Adrenal gland (tissue), 12 donors: Measurements from ENCODE around the gene ADCY2. TPM values are rescaled to one million over a fixed set of nuclear protein-coding genes. Genes with fewer than 3 reads are reported as not detected.

Experiments used
- DNase-seq, 7 donors: peaks; one replicate each; pipeline ENCODE4 v3.0.0-alpha.2; 2019 to 2020
- H3K27ac ChIP-seq, 5 donors: fragments of 200-600 bp; sonication (generic) in 4 of 5; 1 replicate in 3 of 5; 2 replicates in 2 of 5; pipeline versions ENCODE4 v1.5.1 to v1.8.0; 2016 to 2020; ENCODE audit warnings: mild to moderate bottlenecking in 1 of 5
- H3K27me3 ChIP-seq: fragments of 200-600 bp; 2 replicates; pipeline ENCODE4 v1.8.0; 2021
- H3K36me3 ChIP-seq, 2 donors: fragments of 200-600 bp; replicated peaks in 1 of 2; 1 replicate in 1 of 2; 2 replicates in 1 of 2; pipeline versions ENCODE4 v1.5.1 to v1.8.0; 2018 to 2022
- H3K4me1 ChIP-seq, 2 donors: fragments of 200-600 bp; replicated peaks in 1 of 2; 1 replicate in 1 of 2; 2 replicates in 1 of 2; pipeline versions ENCODE4 v1.5.1 to v1.8.0; 2018 to 2021
- H3K4me3 ChIP-seq, 4 donors: fragments of 200-600 bp; sonication (generic) in 3 of 4; one replicate each; pipeline ENCODE4 v1.5.1; 2016 to 2018
- H3K9me3 ChIP-seq, 3 donors: fragments of 200-600 bp; sonication (generic) in 1 of 3; replicated peaks in 1 of 3; 1 replicate in 2 of 3; 2 replicates in 1 of 3; pipeline versions ENCODE4 v1.5.1 to v1.8.0; 2016 to 2021
- POLR2A ChIP-seq, 2 donors: fragments of 450-650 bp; IDR thresholded peaks; one replicate each; pipeline ENCODE4 v1.6.1; 2017; ENCODE audit warnings: antibody characterized with exemption in 2 of 2, mild to moderate bottlenecking in 2 of 2, moderate library complexity in 1 of 2
- WGBS, 4 donors: extraction: QIAGEN DNeasy Blood & Tissue Kit in 2 of 4; methylation state at CpG; one replicate each; pipeline versions ENCODE4 v1.1.5 to v1.1.7; 2013 to 2017; 5-methylcytosine and 5-hydroxymethylcytosine counted together
- intact Hi-C, 2 donors: fragments of 100-400 bp; cut with DNase I; formaldehyde crosslinking; loops; one replicate each; pipeline versions ENCODE4 v1.14.1 to v1.15.0; 2022 to 2023
- polyA plus RNA-seq, 3 donors: library from polyadenylated mRNA; stranded (reverse); fragments of 200-250 nt in 2 of 3; fragments of 350-450 nt in 1 of 3; fragmentation: Illumina TruSeq in 1 of 3; extraction: RNeasy Lipid Tissue Mini Kit (QIAGEN cat#74804) in 1 of 3; gene quantifications; one replicate each; pipeline ENCODE4 v1.2.3, GENCODE V29; 2013 to 2014
- total RNA-seq, 9 donors: library from RNA; depleted of rRNA in 4 of 9; stranded (reverse); fragments of >200 nt in 4 of 9; fragments of 120-200 nt in 1 of 9; fragmentation: NEBNext Ultra II Directional in 1 of 9; extraction: Animal tissue kit (Norgen Biotek cat#: 25700) in 1 of 9; gene quantifications; one replicate each; pipeline versions ENCODE4 v1.1.0 to v1.2.4, GENCODE V29; 2013 to 2023
- TF ChIP-seq, protein P1 (sequence below), 6 experiments: fragments of 450-650 bp in 4 of 6; fragments of 200-600 bp in 2 of 6; sonication (generic) in 1 of 6; IDR thresholded peaks; 1 replicate in 5 of 6; 2 replicates in 1 of 6; pipeline versions ENCODE4 v1.5.1 to v1.8.0; 2016 to 2021; ENCODE audit warnings: antibody characterized with exemption in 6 of 6, mild to moderate bottlenecking in 2 of 6, moderate library complexity in 1 of 6
- donor health status: healthy with polysubstance abuse.
- donor health status: Bipolar disorder and iron deficiency.
- donor health status: DM: yes; HTN: yes; CAD: no.
- donor health status: DM: no; HTN: no; CAD: no.
- donor health status: DM: no; HTN: no; CAD: no.
- donor health status: DM: yes; HTN: yes; CAD: no.

Gene ADCY2
- total and polyA plus RNA-seq, 12 donors: 0.85 to 6.6 (median 2.3) TPM

- Histone ChIP-seq H3K4me3 (no peak overlapping the region), H3K27ac (no peak overlapping the region), H3K9me3 (no peaks in the 10 kb centered on the region), H3K36me3 (no peaks in the 10 kb centered on the region), H3K27me3 (no peaks in the 10 kb centered on the region), H3K4me1 (no peaks in the 10 kb centered on the region)
- TF ChIP-seq POLR2A (IDR thresholded peaks at IDR 0.05): no peak
- TF ChIP-seq, protein P1, sequence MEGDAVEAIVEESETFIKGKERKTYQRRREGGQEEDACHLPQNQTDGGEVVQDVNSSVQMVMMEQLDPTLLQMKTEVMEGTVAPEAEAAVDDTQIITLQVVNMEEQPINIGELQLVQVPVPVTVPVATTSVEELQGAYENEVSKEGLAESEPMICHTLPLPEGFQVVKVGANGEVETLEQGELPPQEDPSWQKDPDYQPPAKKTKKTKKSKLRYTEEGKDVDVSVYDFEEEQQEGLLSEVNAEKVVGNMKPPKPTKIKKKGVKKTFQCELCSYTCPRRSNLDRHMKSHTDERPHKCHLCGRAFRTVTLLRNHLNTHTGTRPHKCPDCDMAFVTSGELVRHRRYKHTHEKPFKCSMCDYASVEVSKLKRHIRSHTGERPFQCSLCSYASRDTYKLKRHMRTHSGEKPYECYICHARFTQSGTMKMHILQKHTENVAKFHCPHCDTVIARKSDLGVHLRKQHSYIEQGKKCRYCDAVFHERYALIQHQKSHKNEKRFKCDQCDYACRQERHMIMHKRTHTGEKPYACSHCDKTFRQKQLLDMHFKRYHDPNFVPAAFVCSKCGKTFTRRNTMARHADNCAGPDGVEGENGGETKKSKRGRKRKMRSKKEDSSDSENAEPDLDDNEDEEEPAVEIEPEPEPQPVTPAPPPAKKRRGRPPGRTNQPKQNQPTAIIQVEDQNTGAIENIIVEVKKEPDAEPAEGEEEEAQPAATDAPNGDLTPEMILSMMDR (IDR thresholded peaks at IDR 0.05): no peak
- intact Hi-C loops: no loop called here
- 87 to 97% (median 90%) methylated on average over 2 of the region's 2 CpGs for WGBS, 4 donors
- DNase-seq: no peak
Observed at GRCh38 chr5:7537573-7537972, 141.6 kb downstream of the ADCY2 start.

DNA sequence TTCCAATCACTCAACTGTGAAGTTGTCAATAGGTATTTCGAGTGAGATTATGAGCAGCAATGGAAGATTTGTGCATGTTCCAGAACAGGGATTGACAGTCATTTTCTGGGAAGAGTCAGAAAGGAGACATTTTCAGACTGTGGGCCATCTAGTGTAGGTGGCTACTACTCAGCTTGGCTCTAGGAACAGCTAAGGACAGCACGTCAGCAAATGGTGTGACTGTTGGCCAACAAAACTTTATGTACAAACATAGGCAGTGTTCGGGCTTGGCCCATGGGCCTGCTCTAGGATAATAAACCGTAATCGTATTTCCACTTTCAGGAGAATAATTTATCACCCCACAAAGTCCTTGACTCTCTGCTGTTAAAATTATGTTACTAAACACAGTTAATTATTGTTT, 143.6 kb downstream of the ADCY2 start:
- TF ChIP-seq POLR2A (IDR thresholded peaks at IDR 0.05): no peak
- TF ChIP-seq, protein P1 (IDR thresholded peaks at IDR 0.05): no peak
- 78 to 82% (median 81%) methylated on average over 5 of the region's 5 CpGs for WGBS, 4 donors
- Histone ChIP-seq H3K36me3 (no peaks in the 10 kb centered on the region), H3K9me3 (no peaks in the 10 kb centered on the region), H3K27ac (no peak overlapping the region), H3K27me3 (no peaks in the 10 kb centered on the region), H3K4me1 (no peaks in the 10 kb centered on the region), H3K4me3 (no peak overlapping the region)
- intact Hi-C loops: no loop called here
- no peak for DNase-seq

DNA sequence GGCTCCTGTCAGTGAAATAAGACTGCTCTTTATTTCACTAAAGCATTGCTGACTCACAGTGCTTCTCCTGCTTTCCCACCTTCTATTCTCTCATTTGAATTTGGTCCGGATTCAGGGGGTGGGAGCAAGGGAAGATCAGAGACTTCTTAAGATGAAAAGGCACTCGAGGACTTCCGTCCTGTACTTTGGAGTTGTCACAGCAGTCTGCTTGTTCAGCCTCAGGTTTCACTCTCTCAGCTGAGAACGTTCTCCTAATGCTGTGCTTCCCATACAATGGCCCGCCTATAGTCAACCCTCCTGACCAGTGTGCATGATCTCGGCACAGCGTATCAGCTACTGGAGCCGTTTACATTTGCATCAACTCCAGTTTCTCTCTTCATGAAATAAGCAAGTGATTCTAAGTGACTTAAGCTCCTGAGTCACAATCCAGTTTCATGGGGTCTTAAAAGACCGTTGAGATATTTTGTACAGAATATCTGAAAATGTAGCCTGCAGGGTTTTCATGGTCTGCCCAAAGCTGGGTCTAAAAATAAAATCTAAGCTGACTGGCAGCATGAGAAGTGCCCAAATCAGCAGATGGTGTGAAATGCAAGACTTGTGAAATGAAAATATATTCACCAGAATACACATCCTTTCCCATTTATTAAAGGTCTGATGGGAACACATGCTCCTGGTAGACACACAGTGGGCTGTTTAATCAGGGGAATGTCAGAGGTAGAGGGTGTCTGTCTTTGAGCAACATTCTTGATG, 145.0 kb downstream of the ADCY2 start:
- 69 to 80% (median 72%) methylated on average over 9 of the region's 9 CpGs for WGBS, 4 donors

GRCh38 chr5:7541898-7542297, 146.0 kb downstream of the ADCY2 start:
- Histone ChIP-seq H3K27ac (no peak overlapping the region), H3K4me3 (no peak overlapping the region), H3K27me3 (no peaks in the 10 kb centered on the region), H3K9me3 (no peaks in the 10 kb centered on the region), H3K36me3 (no peaks in the 10 kb centered on the region), H3K4me1 (no peaks in the 10 kb centered on the region)
- DNase-seq: no peak
- intact Hi-C loops: no loop called here
- WGBS, 4 donors: 77 to 87% (median 80%) methylated on average over 2 of the region's 2 CpGs
- TF ChIP-seq, protein P1 (IDR thresholded peaks at IDR 0.05): no peak
- TF ChIP-seq POLR2A (IDR thresholded peaks at IDR 0.05): no peak

More for the DNA sequence above, 145.0 kb downstream of the ADCY2 start:
- no peak for TF ChIP-seq POLR2A (IDR thresholded peaks at IDR 0.05)
- TF ChIP-seq, protein P1 (IDR thresholded peaks at IDR 0.05): no peak
- H3K9me3 ChIP-seq: no peaks in the 10 kb centered on the region
- no peaks in the 10 kb centered on the region for H3K4me1 ChIP-seq
- no peaks in the 10 kb centered on the region for H3K27me3 ChIP-seq
- DNase-seq: no peak
- H3K36me3 ChIP-seq: no peaks in the 10 kb centered on the region
- no peak overlapping the region for H3K4me3 ChIP-seq
- intact Hi-C loops: no loop called here
- no peak overlapping the region for H3K27ac ChIP-seq
